Stimulated activated naive CD8-positive, alpha-beta T cell treated with anti-CD3 and anti-CD28 coated beads, Interleukin-15, Interleukin-2, amounts not matched to agents 100 U/mL and 50 U/mL, for 24 hours (primary cell): ENCODE results near the gene CRTC3.

Experiments used
- ATAC-seq: fragments of 150-1000 bp; cut with Tn5 transposase; one replicate; pipeline ENCODE4 v1.10.0; 2021
- DNase-seq: peaks from one replicate; pipeline ENCODE4 v3.0.0; 2021

Gene CRTC3

DNA sequence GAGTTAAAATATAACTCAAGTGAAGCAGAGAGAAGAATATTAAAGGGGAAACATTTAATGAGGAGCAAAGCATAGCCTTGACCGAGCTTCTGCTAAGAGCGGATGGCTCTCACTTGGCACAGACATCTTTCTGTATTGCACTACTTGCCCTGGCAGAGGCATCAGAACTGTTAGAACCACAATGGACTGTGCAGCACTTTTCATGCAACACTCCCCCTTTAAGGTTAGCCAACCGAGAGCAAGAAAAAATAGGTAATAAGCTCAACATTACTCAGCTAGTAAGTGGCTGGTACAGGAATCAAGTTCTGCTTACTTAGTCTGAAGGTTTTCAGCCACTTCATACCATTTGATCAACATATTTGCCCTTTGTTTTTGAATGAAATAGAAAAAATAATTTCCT, 33.7 kb downstream of the CRTC3 start:
- DNase-seq (no peak), ATAC-seq (no peak)

DNA sequence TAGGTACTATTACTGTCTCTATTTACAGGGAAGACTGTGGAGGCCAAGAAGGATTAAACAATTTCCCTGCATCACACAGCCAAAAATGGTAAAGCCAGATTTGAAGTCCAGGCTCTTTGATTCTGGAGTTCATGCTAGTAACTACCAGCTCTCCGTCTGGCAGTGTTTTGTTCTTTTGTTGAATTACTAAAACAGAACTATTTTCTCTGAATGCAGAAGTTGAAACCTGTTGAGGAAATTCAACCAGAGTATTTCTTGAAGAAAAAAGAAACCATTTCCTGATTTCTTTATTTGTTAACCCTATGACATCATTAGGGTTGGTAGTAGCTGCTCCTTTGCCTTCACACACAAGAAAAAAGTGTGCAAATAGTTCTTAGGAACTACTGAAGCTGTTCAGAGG, 34.3 kb downstream of the CRTC3 start:
- DNase-seq (no peak), ATAC-seq (no peak)

DNA sequence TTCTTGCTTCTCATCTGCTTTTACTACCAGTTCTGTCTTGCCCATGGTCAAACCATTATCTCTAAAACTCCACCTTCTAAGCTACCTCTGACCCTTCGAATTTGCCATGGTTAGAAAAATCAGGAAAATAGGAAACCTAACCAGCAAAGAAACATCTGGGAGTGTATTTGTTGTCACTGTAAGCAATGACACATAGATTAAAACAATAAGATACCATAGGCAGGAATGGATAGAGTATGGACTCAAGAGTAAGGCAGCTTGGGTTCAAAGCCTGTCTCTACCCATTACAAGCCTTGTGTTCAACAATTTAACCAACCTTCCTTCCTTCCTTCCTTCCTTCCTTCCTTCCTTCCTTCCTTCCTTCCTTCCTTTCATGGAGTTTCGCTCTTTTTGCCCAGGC, 34.9 kb downstream of the CRTC3 start:
- DNase-seq (no peak), ATAC-seq (no peak)

DNA sequence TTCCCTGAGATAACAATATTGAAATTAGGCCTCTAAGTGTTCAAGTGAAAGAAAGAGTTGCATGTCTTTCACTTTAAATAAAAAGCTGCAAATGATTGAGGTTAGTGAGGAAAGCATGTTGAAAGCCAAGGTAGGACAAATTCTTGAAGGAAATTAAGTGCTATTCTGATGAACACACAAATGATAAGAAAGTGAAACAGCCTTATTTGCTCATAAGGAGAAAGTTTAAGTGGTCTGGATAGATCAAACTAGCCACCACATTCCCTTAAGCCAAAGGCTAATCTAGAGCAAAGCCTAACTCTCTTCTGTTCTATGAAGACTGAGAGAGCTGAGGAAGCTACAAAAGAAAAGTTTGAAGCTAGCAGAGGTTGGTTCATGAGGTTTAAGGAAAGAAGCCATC, 36.1 kb downstream of the CRTC3 start:
- ATAC-seq (no peak), DNase-seq (no peak)

- no peak for DNase-seq
- no peak for ATAC-seq
Observed at GRCh38 chr15:90570643-90571042, 40.9 kb downstream of the CRTC3 start.

- ATAC-seq (no peak), DNase-seq (no peak)
Observed at GRCh38 chr15:90571063-90571541, 41.4 kb downstream of the CRTC3 start.

DNA sequence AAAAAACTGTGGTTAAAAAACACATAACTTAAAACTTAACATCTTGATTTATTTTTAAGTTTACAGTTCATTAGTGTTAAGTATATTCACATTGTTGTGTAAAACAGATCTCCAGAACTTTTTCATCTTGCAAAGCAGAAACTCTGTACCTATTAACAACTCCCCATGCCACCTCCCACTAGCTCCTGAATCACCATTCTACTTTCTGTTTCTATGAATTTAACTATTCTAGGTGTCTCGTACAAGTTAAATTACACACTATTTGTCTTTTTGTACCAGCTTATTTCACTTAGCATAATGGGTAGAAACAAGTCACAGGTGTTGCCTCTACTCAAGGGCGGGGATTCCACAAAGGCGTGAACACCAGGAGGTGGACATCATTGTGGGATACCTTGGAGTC, 43.2 kb downstream of the CRTC3 start:
- ATAC-seq: peak; percentile 53
- DNase-seq: no peak

DNA sequence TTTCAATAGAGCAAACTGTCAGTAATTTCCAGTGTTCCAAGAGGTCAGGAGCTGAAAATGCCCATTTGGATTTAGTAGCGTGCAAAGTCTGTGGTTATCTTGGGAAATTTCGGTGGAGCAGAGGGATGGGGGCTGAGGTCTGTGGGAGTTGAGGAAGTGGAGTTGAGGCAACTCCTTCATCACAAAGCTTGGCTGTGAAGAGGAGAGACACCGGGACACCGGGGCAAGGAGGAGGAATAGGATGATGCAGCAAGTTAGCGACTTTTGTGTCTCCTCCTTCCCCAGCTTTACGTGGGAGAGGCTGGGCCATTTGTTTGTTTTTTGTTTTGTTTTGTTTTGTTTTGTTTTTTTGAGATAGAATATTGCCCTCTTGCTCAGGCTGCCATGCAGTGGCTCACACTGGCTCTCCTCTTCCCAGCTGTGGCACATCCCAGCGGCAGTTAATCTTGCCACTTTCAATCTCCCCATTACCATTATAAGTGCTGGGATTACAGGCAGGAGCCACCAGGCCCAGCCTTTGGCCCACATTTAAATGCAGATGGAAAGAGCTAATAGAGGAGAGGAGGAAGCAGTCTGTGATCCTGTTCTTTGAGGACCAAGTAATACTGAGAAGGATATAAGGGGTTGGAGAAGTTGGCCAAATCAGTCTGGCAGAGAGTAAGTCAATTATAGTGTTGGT, 47.1 kb downstream of the CRTC3 start:
- no peak for ATAC-seq

GRCh38 chr15:90579213-90579612, 49.5 kb downstream of the CRTC3 start:
- no peak for DNase-seq
- ATAC-seq: no peak

More for the DNA sequence above, 47.1 kb downstream of the CRTC3 start:
- DNase-seq: no peak

DNA sequence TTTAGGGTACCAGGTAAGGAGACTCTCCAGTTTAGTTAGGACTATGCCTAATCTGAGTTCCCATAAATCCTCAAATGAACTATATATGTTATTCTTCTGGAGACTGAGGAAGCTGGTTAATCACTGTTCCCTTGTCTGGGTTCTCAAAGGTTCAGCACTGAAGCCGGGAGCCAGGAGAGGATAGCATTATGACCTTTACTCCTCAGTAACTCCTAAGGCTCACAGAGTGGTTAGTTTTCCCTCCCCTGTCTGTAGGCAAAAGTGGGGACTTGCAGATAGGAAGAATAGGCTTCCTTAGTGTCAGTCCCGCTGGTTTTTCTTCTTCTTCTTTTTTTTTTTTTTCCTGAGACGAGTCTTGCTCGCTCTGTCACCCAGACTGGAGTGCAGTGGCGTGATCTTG, 50.4 kb downstream of the CRTC3 start:
- DNase-seq: no peak
- no peak for ATAC-seq

GRCh38 chr15:90580541-90580940, 50.8 kb downstream of the CRTC3 start:
- ATAC-seq: no peak
- DNase-seq: no peak

GRCh38 chr15:90580946-90581345, 51.2 kb downstream of the CRTC3 start:
- DNase-seq (no peak), ATAC-seq (no peak)

GRCh38 chr15:90581771-90582352, 52.1 kb downstream of the CRTC3 start:
- ATAC-seq (peak; percentile 81), DNase-seq (no peak)

- no peak for DNase-seq
- ATAC-seq: no peak
Observed at GRCh38 chr15:90582553-90582952, 52.8 kb downstream of the CRTC3 start.

- ATAC-seq (no peak), DNase-seq (no peak)
Observed at GRCh38 chr15:90583471-90584252, 53.9 kb downstream of the CRTC3 start.

DNA sequence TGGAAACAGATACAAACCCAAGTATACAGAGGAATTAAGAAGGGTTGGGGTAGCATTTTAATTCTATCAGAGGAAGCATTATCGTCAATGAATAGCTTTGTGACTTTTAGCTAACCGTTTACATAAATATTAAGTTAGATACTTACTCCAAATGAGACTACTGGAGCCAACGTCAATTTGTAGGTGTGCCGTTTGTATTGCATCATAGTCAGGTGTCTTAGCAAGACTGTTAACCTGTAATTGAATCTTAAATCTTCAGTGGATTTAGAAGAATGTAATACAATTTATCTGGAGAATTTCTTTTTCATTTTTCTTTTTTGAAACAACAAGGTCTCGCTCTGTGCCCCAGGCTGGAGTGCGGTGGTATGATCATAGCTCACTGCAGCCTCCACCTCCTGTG, 55.1 kb downstream of the CRTC3 start:
- DNase-seq (no peak), ATAC-seq (no peak)

DNA sequence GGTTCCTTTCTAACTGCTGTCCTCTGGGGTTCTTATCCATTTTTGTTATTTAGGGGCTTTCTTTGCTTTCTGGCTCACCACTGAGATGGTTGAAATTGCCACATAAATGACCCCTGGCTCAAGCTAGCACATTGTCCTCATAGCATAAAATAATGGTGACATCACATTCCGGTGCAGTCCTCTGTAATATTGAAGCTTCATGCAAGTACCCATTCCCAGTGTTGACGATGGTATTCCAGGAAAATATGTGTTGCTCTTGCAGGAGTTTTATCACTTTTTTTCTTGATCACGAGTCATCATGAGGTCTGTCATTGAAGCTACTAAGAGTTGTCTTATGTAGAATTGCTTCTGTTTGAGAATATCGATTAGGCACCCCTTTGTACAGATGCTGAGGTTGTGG, 56.1 kb downstream of the CRTC3 start:
- no peak for DNase-seq
- ATAC-seq: no peak

DNA sequence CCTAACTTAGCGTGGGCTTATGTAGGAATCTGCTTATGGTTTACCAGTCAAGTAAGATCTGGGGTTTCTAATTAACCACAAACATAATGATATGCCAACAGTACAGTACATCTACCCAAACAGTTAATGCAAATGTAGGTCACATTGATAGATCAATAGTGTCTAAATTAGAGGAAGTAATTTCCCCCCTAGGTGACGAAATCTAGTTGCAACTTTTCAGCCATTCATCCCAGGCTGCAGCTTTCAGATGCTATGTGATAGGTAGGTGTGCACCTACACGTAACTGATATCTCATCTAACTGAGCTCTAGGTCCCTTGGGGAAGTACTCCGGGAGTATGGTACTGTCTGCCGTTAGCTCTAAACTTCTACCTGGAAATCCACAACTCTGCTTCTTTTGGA, 57.2 kb downstream of the CRTC3 start:
- DNase-seq: no peak

GRCh38 chr15:90588427-90588826, 58.7 kb downstream of the CRTC3 start:
- DNase-seq (no peak), ATAC-seq (no peak)

More for the DNA sequence above, 57.2 kb downstream of the CRTC3 start:
- ATAC-seq: no peak

GRCh38 chr15:90591524-90591923, 61.8 kb downstream of the CRTC3 start:
- ATAC-seq (no peak), DNase-seq (no peak)

DNA sequence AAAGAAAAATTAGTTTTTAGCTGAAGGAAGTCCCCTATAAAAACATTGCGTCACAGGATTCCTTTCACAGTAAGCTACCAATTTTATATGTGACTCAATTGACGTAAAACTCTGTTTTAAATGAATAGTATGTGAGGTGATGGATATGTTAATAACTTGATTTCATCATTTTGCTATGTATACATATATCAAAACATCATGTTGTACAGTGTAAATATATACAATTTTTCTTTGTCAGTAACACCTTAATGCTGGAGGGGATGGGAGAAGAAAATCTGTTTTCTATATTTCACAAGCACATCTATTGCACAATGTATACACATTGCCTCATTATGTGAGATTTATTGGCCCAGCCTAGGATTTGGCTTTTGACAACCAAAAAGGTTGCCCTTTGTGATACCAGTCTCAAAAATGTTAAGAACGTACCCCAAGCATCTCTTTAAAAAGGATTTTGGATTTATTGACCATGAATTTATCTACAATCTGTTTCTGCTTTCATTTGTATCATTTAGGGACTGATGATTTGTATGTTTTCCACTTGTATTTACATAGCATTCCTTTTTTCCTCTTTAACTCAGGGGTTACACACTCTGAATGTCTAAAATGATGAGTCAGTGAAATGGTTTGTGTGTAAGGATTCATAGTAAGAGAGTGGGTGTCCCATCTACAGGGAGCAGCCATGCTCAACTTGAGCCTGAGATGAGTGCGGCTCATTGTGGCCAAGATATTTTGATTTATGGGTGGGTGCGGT, 62.6 kb downstream of the CRTC3 start:
- no peak for DNase-seq
- peak; percentile 47 for ATAC-seq

DNA sequence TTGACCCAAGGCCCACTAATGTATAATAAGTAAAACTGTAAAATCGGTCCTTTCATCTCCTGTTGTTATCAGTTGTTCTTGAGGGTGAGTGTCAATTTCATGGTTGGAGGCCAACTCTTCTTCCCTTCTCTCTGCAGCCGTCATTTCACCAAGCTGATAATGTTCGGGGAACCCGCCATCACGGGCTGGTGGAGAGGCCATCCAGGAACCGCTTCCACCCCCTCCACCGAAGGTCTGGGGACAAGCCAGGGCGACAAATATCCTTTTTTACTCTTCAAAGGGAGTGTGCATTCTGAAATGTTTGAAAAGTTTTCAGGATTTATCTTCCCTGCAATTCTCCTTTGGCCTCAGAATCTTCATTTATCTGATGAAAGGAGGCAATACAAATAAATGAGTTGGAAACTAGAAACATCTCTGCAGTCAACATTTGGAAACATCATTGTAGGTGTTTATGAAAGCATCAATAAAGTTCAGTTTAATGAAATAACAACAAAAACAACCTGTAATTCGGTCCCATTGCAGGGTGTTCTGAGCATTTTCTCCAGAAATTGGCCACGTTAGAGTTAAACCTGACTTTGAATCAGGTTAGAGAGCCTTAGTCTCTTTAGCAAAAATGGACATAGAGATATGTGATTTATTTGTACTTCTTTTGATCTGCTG, 63.9 kb downstream of the CRTC3 start:
- DNase-seq (no peak), ATAC-seq (no peak)
